NB4 (cell line): ENCODE measurements around the gene S100A11.

ENCODE experiments used
- MYC ChIP-seq: IDR thresholded peaks from 2 replicates; pipeline ENCODE4 v1.6.1; 2011; ENCODE audit warnings: low read depth, low read length
- POLR2A ChIP-seq: IDR thresholded peaks from 2 replicates; pipeline ENCODE4 v1.6.1; 2011; ENCODE audit warnings: mild to moderate bottlenecking; ENCODE audit not compliant: insufficient read length; ENCODE audit errors: extremely low read depth
- TF ChIP-seq, protein P1 (sequence below): IDR thresholded peaks from one replicate; pipeline ENCODE4 v1.5.1; 2012; ENCODE audit warnings: low read depth, low read length
- TF ChIP-seq, protein P2 (sequence below): IDR thresholded peaks from 2 replicates; pipeline ENCODE4 v1.6.1; 2011; ENCODE audit warnings: low read depth, low read length

DNA sequence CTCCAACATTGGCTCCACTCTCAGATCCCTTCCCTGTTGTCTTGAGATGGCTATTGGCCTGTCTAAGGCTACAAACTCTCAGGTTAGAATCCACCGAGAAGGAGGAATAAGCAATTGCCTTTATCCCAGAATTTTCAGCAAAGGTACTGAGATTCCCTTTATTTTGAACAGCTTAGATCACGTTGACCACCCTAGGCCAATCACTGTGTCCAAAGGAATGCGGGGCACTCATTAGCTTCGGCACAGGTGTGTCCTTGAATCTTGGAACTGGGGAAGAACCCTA lies 6.9 kb downstream of the S100A11 start:
- TF ChIP-seq, protein P1, sequence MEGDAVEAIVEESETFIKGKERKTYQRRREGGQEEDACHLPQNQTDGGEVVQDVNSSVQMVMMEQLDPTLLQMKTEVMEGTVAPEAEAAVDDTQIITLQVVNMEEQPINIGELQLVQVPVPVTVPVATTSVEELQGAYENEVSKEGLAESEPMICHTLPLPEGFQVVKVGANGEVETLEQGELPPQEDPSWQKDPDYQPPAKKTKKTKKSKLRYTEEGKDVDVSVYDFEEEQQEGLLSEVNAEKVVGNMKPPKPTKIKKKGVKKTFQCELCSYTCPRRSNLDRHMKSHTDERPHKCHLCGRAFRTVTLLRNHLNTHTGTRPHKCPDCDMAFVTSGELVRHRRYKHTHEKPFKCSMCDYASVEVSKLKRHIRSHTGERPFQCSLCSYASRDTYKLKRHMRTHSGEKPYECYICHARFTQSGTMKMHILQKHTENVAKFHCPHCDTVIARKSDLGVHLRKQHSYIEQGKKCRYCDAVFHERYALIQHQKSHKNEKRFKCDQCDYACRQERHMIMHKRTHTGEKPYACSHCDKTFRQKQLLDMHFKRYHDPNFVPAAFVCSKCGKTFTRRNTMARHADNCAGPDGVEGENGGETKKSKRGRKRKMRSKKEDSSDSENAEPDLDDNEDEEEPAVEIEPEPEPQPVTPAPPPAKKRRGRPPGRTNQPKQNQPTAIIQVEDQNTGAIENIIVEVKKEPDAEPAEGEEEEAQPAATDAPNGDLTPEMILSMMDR, result no peak
- TF ChIP-seq POLR2A, result no peak
- TF ChIP-seq, protein P2, sequence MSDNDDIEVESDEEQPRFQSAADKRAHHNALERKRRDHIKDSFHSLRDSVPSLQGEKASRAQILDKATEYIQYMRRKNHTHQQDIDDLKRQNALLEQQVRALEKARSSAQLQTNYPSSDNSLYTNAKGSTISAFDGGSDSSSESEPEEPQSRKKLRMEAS, result no peak
- TF ChIP-seq MYC, result no peak
